ENCODE measurements around the gene PREX1. TPM values are rescaled to one million over a fixed set of nuclear protein-coding genes. Genes with fewer than 3 reads are reported as not detected.
A peak's percentile ranks its signal among the peaks of the same experiment; 100 is the strongest.
"Not testable (repeated sequence)": the region's sequence is repeated elsewhere in the genome, so short reads cannot be mapped to it uniquely, and the experiment has no call there.

PREX1 gene
- total RNA-seq, 4 donors from 2014 or later: 7.5 to 10.9 (median 9.1) TPM

- Histone ChIP-seq H3K4me1 (peaks cover 0 to 10% of the 10 kb centered on the region in 2 donors), H3K9me3 (no peaks in the 10 kb centered on the region), H3K27ac (no peak overlapping the region), H3K36me3 (no peaks in the 10 kb centered on the region), H3K27me3 (no peaks in the 10 kb centered on the region), H3K4me3 (no peak overlapping the region)
- no peak for TF ChIP-seq POLR2A (IDR thresholded peaks at IDR 0.05)
- TF ChIP-seq CTCF (IDR thresholded peaks at IDR 0.05 in 4 of 5, conservative IDR thresholded peaks at IDR 0.05 in 1 of 5): no peak
- in situ Hi-C loops (cut with MboI; ENCODE audit: low sequenced_read_pairs in 4 of 4) (no loop called here), intact Hi-C loops (cut with DNase I; ENCODE audit: low total_unique reads) (loop anchor here (2.0 kb wide), 1 partner anchor 13 kb away; no protein-coding TSS in a partner anchor)
- DNase-seq: no peak
- no peak for ATAC-seq
These were observed 47.6 kb upstream of the PREX1 start for GRCh38 chr20:48875233-48875913.

GRCh38 chr20:48869442-48869841 is 41.6 kb upstream of the PREX1 start:
- peaks cover 8 to 22% of the 10 kb centered on the region in 2 donors for H3K4me1 ChIP-seq

GRCh38 chr20:48866936-48867335 is 39.1 kb upstream of the PREX1 start:
- in situ Hi-C loops (cut with MboI; ENCODE audit: low sequenced_read_pairs in 4 of 4) (no loop called here), intact Hi-C loops (cut with DNase I; ENCODE audit: low total_unique reads) (no loop called here)
- TF ChIP-seq POLR2A (IDR thresholded peaks at IDR 0.05) (no peak), CTCF (IDR thresholded peaks at IDR 0.05 in 4 of 5, conservative IDR thresholded peaks at IDR 0.05 in 1 of 5) (no peak)
- no peak overlapping the region for H3K4me3 ChIP-seq
- ATAC-seq (no peak), DNase-seq (no peak)
- no peaks in the 10 kb centered on the region for H3K36me3 ChIP-seq
- H3K27me3 ChIP-seq: no peaks in the 10 kb centered on the region
- peaks cover 8 to 23% of the 10 kb centered on the region in 2 donors for H3K4me1 ChIP-seq
- H3K27ac ChIP-seq: peak overlapping the region in 2 of 4 donors; percentile 5 to 37
- H3K9me3 ChIP-seq: no peaks in the 10 kb centered on the region

More at GRCh38 chr20:48869442-48869841, 41.6 kb upstream of the PREX1 start:
- peak overlapping the region in 3 of 4 donors; percentile 71 to 76 (median 72) for H3K27ac ChIP-seq
- H3K27me3 ChIP-seq; ATAC-seq; in situ Hi-C loops (cut with MboI; ENCODE audit: low sequenced_read_pairs in 4 of 4); H3K9me3 ChIP-seq; H3K4me3 ChIP-seq; intact Hi-C loops (cut with DNase I; ENCODE audit: low total_unique reads); H3K36me3 ChIP-seq; DNase-seq: not testable (repeated sequence)

- H3K4me1 ChIP-seq: peaks cover 4 to 19% of the 10 kb centered on the region in 2 donors
- in situ Hi-C loops (cut with MboI; ENCODE audit: low sequenced_read_pairs in 4 of 4) (no loop called here), intact Hi-C loops (cut with DNase I; ENCODE audit: low total_unique reads) (no loop called here)
- H3K9me3 ChIP-seq: no peaks in the 10 kb centered on the region
- peak in 1 of 2 donors; percentile 60 for TF ChIP-seq POLR2A (IDR thresholded peaks at IDR 0.05)
- TF ChIP-seq CTCF (IDR thresholded peaks at IDR 0.05 in 4 of 5, conservative IDR thresholded peaks at IDR 0.05 in 1 of 5): no peak
- H3K27ac ChIP-seq: peak overlapping the region; percentile 56 to 81 (median 72)
- no peak overlapping the region for H3K4me3 ChIP-seq
- DNase-seq (peak; percentile 26 to 70), ATAC-seq (peak; percentile 97 to 99)
- H3K36me3 ChIP-seq: no peaks in the 10 kb centered on the region
- H3K27me3 ChIP-seq: no peaks in the 10 kb centered on the region
These were observed 37.0 kb upstream of the PREX1 start for GRCh38 chr20:48864738-48865318.

- in situ Hi-C loops (cut with MboI; ENCODE audit: low sequenced_read_pairs in 4 of 4): no loop called here
- no peaks in the 10 kb centered on the region for H3K36me3 ChIP-seq
These were observed 36.5 kb upstream of the PREX1 start for GRCh38 chr20:48864254-48864653.

More at GRCh38 chr20:48864254-48864653, 36.5 kb upstream of the PREX1 start:
- DNase-seq (no peak), ATAC-seq (no peak)
- H3K27me3 ChIP-seq: no peaks in the 10 kb centered on the region
- TF ChIP-seq CTCF (IDR thresholded peaks at IDR 0.05 in 4 of 5, conservative IDR thresholded peaks at IDR 0.05 in 1 of 5): no peak
- no peak for TF ChIP-seq POLR2A (IDR thresholded peaks at IDR 0.05)
- H3K9me3 ChIP-seq: no peaks in the 10 kb centered on the region
- H3K4me3 ChIP-seq: no peak overlapping the region
- intact Hi-C loops (cut with DNase I; ENCODE audit: low total_unique reads): no loop called here
- peak overlapping the region; percentile 56 to 81 (median 72) for H3K27ac ChIP-seq
- H3K4me1 ChIP-seq: peaks cover 4 to 16% of the 10 kb centered on the region in 2 donors

Data from gastrocnemius medialis (tissue), 4 donors.